ENCODE data around the gene WNT11. TPM values are rescaled to one million over a fixed set of nuclear protein-coding genes. Genes with fewer than 3 reads are reported as not detected.

The WNT11 gene
- total and polyA plus RNA-seq, 2 of the 13 experiments (the other 11 are each of a cell fraction or from before 2014, with no cell fraction given) = 0.34 to 0.66 TPM

DNA sequence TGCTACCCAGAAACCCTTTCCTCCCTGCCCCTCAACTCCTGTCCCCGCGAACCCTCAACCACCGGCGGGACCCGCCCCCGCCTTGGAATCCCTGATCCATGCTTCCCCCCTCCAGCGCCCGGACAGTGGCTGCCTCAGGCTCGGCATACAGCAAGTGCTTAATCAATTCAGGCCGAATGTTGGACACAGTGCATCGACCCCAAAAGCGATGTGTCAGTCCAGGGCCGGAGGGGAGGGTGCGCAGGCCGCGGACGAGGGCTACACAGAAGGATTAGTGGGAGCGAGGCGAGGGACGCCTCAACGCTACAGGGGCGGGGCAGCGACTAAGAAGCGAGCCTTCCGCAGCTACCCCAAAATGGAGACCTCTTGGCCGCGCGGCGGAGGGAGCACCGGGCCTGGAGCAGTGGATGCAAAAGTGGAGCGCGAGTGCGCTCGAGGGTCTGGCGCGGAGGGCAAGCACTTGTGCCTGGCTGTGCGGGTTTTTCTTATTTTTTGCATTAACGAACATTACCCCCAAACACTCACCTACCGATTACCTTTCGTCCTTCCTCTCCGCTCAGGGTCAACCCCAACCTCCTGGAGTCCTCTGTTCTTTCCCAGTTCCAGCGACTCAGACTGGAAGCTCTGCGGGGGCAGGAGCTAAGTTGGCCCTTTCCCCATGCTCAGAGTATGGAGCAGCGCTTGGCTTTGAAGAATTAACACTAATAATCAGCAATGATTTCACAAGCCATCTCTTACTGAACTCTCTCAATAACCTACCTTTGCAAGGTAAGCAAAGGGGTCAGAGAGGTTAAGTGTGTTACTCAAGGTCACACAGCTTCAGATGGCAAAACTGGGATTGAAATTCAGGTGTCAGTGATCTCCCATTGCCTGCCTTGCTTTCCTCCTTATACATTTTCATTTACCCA lies 30.0 kb upstream of the WNT11 start (continued):
- TF ChIP-seq, protein P1, sequence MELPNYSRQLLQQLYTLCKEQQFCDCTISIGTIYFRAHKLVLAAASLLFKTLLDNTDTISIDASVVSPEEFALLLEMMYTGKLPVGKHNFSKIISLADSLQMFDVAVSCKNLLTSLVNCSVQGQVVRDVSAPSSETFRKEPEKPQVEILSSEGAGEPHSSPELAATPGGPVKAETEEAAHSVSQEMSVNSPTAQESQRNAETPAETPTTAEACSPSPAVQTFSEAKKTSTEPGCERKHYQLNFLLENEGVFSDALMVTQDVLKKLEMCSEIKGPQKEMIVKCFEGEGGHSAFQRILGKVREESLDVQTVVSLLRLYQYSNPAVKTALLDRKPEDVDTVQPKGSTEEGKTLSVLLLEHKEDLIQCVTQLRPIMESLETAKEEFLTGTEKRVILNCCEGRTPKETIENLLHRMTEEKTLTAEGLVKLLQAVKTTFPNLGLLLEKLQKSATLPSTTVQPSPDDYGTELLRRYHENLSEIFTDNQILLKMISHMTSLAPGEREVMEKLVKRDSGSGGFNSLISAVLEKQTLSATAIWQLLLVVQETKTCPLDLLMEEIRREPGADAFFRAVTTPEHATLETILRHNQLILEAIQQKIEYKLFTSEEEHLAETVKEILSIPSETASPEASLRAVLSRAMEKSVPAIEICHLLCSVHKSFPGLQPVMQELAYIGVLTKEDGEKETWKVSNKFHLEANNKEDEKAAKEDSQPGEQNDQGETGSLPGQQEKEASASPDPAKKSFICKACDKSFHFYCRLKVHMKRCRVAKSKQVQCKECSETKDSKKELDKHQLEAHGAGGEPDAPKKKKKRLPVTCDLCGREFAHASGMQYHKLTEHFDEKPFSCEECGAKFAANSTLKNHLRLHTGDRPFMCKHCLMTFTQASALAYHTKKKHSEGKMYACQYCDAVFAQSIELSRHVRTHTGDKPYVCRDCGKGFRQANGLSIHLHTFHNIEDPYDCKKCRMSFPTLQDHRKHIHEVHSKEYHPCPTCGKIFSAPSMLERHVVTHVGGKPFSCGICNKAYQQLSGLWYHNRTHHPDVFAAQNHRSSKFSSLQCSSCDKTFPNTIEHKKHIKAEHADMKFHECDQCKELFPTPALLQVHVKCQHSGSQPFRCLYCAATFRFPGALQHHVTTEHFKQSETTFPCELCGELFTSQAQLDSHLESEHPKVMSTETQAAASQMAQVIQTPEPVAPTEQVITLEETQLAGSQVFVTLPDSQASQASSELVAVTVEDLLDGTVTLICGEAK (IDR thresholded peaks at IDR 0.05) = no peak
- TF ChIP-seq, protein P1 (CRISPR knock-in tag; IDR thresholded peaks at IDR 0.05) = no peak
